ENCODE measurements around the gene IPCEF1.

Gene IPCEF1, protein sequence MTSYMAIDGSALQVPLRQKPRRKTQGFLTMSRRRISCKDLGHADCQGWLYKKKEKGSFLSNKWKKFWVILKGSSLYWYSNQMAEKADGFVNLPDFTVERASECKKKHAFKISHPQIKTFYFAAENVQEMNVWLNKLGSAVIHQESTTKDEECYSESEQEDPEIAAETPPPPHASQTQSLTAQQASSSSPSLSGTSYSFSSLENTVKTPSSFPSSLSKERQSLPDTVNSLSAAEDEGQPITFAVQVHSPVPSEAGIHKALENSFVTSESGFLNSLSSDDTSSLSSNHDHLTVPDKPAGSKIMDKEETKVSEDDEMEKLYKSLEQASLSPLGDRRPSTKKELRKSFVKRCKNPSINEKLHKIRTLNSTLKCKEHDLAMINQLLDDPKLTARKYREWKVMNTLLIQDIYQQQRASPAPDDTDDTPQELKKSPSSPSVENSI

DNA sequence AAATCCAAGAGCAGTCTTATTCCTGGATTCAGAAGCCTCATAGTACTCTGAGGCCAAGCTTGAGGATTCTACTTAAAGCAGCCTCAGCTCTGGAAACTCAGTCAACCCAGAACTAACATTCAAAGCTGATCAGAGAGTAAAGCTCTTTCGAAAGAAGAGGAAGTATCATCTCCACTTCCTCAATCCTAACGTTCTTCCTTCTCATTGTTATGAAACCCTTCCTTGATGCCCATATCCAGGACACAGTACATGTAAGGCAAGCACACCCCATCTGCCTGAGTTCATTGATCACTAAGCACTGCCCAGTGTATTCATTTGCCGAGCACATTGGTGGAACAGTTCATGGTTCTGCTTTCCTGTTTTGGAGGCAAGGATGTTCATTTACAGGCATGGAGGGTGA, at the start of gene IPCEF1:
Gene IPCEF1, minus strand, starts transcription at position 114 of the 400 bp plus-strand sequence. CDS start 90,856 bp downstream, outside the sequence.
- no peak for DNase-seq

DNA sequence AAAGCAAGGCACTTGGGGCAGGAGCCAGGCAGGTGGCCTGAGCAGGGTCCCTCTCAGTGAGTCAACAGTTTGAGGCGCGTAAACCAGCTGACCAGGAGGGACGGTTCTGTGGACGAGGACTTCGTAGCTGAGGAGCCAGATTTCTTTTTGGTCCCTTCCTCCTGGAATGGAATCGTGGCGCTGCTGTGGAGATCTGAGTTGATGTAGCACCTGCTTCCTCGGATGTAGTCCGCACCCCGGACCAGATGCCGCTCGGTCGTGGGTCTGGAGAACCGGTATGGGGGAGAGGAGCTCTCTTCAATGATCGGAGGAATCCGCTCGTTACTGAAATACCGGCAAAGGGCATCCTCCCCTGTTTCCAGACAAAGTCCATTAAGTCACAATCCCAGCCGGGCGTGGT, 49.7 kb upstream of the IPCEF1 start:
- no peak for DNase-seq

DNA sequence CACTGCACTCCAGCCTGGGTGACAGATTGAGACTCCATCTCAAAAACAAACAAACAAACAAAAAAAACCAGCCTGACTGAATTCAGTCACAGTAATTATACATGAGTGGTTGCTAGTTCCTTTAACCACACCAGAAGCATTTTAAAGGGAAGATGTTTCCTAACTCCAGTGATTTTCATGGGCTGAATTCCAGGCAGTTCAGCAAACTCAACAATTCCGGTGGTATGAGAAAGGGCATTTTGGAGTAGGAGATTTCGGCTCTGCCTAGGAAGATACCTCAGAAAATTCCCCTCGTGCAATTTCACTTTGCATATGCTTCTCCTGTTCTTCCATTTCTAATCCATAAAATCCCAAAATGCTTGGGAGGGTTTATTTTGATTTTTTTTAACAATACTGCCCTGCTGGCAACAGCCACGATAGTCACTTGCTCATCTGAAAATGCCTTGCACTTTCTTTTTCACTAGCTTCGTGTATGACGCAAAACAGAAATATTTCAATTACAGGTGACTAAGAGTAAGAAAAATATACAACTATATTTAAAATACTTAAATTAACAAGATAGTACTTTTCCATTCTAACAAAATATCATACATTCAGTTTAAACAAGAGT, 48.3 kb upstream of the IPCEF1 start:
- DNase-seq: no peak

DNA sequence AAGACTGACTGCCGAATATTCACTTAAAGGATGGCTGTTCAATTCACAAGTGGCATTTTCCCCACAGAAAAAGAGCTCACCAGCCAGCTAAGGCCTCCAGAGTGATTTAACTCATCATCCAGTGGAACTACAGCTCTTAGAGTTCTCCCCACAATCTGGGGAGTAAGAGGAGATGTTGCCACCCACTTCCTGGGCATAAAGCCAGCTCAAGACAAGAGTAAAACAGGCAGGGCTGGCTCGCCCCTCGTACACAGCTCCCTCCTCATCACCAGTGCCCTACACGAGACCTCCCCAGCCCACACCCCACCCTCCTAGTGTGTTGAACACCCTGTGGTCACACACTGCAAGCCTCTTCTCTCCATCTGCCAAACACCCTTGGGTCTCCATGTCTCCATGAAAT, 47.2 kb upstream of the IPCEF1 start:
- DNase-seq: no peak

DNA sequence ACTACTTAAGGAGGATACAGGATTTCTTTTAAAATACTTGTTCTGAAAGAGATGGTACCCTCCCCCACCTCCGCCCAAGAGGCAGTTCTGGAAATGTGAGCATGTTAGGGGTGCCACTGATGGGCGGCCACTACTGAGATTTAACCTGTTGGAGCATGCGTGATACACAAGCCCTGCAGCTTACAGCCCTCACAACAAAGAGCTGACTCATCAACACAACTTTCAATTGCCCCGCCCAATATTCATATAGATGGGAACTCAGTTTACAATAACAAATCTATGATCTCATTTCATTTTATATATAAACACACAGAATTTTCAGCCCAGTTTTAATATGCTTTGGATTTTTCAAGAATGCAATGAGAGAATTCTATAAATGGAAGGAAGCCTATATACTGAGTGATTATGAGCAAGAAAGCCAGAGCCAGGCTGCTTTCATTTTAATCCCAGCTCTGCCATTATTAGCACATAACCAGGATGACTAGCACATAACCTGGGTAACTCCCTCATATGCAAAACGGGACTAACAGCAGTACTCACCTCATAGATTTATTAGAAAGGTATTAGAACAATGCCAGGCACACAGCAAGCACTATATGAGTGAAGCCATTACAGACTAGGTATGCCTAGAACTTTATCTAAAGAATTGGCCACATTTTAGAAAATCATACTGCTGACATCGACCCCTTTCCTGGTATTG, 45.6 kb upstream of the IPCEF1 start:
- no peak for DNase-seq

DNA sequence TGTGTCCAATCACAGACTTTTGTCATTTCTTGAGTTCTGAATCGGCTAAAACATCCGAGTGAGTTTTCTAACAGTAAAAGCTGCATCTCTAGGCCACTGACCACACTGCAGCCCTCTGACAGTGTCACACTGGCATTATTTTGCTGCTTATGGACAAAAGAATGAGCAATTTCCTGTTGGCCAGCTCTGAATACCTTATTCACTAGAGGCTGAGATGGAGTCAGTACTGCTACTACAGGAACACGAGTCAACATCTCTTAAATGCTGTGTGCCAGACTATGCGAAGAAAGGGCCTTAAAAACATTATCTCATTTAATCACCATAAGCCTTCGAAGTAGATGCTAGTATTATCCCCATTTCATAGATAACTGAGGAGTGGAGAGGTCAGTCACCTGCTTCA, 42.5 kb upstream of the IPCEF1 start:
- no peak for DNase-seq

DNA sequence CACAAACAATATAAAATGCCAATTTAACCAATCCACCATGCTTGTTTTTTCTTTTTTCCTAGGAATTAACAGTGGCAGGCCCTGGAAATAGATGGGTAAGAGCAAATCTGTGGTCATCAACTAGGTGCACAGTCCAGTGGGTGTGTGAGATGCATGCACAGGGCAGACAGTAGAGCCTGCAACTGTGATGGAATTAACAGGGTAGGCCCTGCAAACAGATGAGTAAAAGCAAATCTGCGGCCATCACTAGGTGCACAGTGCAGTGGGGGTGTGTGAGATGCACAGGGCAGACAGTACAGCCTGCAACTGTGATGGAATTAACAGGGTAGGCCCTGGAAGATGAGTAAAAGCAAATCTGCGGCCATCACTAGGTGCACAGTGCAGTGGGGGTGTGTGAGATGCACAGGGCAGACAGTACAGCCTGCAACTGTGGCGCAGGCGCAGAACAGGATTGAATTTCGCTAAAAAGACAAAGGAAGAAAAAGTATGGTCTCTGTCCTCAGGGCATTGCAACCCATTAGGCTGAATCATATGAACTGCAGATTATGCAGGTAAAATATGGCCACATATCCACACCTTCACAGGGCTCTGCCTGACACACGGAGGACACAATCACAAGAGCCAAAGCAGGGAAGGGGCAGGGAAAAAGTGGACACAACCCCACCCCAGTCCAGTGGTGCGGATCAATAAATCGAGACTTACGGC, 41.0 kb upstream of the IPCEF1 start:
- no peak for DNase-seq

DNA sequence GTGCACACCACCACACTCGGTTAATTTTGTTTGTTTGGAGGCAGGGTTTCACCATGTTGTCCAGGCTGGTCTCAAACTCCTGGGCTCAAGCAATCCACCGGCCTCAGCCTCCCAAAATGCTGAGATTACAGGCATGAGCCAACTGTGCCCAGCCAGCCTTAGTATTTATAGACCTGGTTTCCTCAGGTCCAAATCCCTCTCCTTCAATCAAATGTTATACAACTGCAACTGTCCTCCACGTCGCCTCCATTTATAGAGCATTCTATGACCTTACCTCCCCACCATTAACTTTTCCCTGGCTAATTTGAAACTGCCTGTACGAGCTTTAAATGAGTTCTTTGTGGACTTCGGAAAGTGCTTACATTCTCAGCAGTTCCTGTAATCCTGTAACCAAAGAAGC, 39.3 kb upstream of the IPCEF1 start:
- no peak for DNase-seq

DNA sequence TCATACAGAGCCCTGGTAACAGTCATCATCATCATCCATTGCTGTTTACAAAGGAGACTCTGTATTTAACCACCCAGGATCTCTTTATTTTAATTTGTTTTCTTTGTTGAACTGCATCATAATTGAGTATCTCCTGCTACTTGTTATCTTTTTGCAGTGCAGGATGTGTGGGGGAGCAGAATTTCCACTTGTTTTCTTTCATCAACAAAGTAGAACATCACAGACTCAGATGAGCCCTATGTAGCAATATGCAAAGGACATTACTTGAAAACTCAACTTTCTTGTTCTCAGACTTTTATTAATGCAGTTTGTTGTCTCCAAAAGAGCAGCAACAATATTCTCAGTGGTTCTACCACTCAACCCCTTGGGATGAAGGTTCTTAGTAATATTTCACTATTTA, 38.7 kb upstream of the IPCEF1 start:
- no peak for DNase-seq

DNA sequence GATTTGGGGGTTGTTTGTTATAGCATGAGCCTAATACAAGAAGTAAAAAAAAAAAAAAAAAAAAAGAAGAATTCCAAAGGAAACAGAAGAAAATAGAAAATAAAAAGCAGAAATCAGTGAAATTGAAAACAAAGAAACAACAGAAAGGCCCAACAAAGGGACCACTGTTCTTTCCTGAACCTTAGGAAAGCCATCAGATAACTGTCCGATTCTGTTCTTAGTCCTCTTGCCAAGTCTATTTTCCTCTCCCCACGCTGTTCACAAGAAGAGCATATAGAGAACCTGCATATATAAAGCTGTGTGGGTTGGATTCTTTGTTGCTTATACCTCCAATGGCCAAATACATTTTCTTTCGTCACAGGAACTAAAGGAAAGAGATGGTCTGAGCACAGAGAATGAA, 38.0 kb upstream of the IPCEF1 start:
- DNase-seq: no peak

DNA sequence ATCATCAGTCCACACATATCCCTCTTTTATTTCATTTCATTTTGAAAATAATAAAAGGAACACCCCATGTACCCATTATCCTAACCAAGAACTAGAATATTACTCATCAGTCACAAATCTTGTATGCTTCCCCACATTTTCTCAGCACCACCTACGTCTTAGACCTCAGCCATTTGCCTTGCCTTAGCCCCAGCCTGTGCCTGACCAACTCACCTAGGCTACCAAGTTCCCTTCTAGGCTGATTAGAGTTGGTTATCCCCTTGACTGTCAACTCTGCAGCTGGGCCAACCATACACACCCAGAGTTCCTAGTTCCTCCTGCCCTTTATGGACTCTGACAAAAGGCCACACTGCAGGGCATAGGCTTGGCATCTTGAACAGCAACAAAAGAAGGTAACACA, 33.4 kb upstream of the IPCEF1 start:
- no peak for DNase-seq

DNA sequence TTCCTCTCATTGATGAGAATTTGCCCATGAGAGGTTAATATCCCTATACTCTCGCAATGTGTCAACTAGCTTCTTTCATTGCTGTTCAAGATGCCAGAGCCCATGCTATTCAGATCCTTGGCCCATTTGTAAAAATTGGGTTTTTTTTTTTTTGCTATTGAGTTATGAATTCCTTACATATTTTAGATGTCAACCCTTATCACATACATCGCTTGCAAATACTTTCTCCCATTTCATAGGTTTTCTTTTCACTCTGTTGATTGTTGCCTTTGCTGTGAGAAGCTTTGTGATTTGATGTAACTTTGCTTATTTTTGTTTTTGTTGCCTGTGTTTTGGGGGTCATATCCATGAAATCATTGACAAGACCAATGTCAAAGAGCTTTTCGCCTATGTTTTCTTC, 32.2 kb upstream of the IPCEF1 start:
- DNase-seq: no peak

DNA sequence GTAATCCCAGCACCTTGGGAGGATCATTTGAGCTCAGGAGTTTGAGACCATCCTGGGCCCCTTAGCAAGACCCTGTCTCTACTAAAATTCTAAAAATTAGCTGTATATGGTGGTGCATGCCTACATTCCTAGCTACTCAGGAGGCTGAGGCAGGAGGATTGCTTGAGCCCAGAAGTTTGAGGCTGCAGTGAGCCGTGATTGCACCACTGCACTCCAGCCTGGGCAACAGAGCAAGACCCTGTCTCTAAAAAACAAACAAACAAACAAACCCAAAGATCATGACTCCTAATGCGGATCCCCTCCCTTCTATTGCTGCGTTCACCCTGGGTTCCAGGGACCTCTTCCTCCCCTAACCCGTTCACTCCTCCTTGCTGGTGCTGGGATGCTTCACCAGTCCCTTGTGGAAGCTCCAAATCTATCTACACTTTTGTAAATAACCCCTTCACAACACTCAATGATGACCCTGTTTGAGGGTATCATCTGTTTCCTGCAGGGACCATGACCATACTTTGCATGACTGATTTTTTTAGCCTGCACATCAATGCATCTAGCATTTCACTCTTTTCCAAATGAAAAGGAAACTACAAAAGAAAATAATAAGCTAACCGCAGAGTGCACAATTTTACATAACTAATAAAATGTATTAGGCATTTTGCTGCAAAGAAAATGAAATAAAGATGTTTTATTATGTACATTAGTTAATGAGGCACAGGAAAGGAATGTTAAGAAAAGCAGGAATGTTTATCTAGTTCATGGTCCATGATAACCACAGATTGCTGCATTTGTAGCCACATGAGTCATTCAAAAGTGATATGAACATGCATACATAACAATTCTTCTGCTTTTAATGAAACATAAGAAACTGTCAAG, 30.5 kb upstream of the IPCEF1 start:
- DNase-seq: no peak

DNA sequence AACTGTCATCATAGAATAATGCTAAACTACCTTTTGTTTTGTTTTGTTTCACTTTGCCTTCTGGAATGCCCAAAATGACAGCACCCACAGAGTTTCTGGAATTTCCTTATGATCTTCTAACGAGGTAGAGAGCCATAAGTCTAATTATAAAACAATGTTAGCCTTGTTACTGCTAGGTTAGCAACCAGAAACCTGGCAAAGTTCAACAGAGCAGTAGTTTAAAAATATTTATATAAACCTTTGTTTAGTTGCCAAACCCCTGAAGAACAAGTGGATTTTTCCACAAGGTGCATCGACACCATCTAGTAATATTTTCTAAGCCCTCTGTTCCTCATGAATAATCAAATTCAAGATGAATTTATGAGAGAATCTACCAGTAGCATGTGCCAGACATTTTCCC, 27.6 kb upstream of the IPCEF1 start:
- DNase-seq: no peak

DNA sequence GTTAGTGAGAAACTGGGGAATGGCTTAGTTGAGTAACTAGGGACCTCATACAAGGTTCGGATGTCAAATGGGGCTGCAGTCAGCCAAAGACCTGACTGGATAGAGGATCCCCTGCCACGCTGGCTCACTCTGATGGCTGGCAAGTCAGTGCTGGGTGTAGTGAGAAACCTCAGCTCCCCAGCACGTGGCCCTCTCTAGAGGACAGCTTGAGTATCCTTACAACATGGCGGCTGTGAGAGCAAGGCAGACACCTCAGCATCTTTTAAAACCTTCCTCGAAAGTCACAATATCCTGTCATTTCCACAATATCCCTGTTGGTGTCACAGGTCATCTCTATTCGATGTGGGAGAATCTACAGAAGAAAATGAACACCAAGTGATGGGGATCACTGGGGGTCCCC, 26.7 kb upstream of the IPCEF1 start:
- no peak for DNase-seq

DNA sequence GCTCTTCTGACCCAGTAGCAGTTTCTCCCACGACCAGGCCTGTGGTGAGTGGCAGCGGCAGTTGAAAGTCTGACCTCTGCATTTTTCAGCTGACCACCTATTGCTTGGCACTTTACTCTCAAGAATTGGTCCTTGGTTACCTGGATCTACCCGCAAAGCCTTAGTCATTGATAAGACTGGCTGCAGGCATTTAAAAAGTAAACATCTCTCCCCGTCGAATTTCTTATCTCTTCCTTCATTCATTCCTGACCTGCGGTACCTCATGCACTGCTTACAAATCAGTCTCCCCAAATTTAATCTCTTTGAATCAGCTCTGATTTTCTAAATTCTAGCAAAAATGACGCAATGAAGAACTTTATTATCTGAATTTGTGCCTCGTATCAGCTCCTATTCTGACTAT, 26.1 kb upstream of the IPCEF1 start:
- DNase-seq: no peak

DNA sequence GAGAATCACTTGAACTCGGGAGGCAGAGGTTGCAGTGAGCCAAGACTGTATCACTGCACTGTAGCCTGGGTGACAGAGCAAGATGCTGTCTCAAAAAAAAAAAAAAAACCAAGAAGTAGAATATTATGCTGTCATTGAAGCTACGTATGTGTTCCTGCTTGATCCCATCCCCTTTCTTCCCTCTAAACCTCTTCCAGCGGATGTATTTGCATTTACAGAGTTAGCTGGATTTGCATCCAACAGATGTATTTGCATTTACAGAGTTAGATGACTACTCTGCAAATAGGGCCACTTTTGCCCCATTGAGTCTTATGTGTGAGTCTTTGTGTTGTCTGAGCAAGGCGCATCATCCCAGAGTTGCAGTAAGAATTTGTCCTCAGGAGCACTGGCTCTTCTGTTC, 24.9 kb upstream of the IPCEF1 start:
- DNase-seq: no peak

DNA sequence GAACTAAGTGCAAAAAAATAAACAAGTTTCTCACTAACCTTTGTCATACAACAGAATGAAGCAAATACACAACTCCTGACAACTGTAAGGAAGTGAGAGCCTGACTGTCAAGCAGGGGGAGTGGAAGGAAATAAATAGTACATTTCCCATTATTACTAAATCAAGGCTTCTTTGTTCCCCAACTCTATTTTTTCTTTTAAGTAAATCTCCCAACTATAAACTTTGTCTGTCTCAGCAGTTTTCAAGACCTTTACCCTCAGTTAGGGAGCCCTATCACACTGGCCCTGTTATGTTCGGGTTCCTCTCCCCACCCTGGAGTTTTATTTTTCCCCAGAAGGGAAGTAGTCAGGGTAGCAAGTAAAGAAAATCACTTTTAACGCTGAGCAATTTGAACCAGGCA, 24.1 kb upstream of the IPCEF1 start:
- DNase-seq: no peak

DNA sequence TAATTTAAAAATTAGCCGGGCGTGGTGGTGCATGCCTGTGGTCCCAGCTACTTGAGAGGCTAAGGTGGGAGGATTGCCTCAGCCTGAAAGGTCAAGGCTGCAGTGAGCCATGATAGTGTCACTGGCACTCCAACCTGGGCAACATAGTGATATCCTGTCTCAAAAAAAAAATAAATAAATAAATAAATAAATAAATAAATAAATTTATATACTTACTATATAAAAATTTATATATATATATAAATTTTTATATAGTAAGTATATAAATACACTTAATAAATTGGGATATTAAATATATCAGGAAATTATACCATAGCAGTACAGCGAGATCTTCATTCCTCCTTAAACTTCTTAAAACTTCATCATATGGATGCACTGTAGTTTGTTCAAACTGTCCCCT, 23.0 kb upstream of the IPCEF1 start:
- no peak for DNase-seq

DNA sequence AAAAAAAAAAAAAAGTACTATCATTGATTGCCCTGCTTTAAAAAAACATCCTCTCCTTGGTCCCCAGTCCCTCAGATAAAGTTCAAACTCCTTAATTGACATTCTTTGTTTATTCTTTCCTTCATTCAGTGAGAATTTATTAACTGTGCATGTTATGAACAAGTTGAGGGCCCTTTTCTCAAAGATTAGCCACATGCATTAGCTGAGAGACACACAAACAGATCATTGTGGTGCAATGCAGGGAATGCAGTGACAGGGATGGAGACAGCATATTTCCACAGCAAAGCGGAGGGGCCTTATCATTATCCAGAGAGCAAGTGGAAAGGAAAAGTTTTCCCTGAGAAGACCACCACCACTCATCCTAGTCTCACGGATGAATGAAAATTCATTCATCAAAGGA, 21.9 kb upstream of the IPCEF1 start:
- DNase-seq: no peak

DNA sequence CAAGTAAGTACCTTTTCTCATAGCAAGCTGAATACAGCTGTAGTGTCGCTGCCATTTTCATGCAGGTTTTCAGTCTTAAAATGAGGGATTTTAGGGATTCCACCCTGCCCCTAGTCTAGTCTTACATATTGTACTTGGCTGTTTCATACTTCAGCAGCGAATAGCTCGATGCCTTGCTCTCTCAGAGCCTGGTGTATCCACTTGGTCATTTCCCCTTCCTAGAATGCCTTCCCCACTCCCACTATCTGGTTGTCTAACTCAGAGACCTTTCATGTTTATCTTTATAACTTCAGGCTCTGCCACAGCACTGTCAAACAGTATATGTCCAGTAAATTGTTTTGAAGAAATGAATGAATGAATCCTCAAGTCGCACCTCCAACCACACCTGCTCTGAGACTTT, 21.1 kb upstream of the IPCEF1 start:
- no peak for DNase-seq

DNA sequence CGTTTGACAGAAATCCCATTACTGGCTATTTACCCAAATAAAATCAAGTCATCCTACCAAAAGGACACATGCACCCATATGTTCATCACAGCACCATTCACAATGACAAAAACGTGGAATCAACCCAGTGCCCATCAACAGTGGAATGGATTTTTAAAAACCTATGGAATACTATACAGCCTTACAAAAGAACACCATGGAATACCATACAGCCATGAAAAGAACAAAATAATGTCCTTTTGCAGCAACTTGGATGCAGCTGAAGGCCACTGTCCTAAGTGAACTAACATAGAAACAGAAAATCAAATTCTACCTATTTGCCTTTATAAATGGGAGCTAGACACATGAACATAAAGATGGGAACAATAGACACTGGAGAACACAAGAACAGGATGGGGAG, 17.4 kb upstream of the IPCEF1 start:
- no peak for DNase-seq

DNA sequence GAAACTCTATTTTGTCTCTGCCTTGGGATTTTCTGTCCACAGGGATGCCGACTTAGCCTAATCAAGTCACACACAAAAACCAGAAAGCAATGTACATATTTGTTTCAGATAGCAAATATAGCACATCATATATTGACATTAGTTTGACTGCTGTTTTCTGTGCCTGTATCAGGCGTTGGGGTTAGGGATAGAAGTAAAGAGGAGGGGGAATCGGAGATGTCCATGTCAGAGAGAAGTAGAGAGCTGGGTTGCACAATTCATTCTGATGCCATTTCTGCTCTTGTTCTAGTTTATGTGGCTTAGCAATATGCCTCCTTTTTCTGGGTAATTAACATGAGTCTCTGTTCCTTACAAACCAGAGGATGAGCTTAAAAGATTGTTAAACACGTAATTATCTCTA, 14.7 kb upstream of the IPCEF1 start:
- no peak for DNase-seq

Data from NCI-H510A (cell line).